Ureter (tissue), 1 donor: ENCODE results near the gene DLGAP4. TPM values are rescaled to one million over a fixed set of nuclear protein-coding genes. Genes with fewer than 3 reads are reported as not detected.

Source experiments
- DNase-seq: peaks from one replicate; pipeline ENCODE4 v3.0.0-alpha.2; 2020; ENCODE audit warnings: low spot score
- total RNA-seq: library from RNA; stranded (reverse); gene quantifications from one replicate; pipeline ENCODE4 v1.2.4, GENCODE V29; 2023
- donor health status: DM: yes; HTN: yes; CAD: no.

The DLGAP4 gene
- total RNA-seq, 1 donor from 2014 or later, result 78.5 TPM

DNA sequence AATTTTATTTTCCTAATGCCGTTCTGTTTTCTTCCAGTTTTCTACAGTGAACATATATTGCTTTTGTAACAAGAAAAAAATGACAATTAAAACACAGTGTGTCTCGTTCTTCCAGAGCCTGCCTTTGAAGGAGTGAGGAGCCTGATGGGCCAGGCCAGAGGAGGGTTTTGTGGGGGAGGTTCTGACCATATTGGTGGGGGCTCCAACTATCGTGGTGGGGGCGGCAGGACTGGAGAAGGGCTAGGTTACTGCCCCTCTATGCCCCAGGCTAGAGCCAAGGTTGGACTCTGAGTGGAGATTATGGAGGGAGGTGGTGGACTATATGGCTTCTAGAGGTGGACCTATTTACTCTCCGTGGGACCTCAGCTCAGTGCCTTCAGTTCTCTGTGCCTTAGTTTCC, 24.0 kb downstream of the DLGAP4 start:
- DNase-seq, result no peak

DNA sequence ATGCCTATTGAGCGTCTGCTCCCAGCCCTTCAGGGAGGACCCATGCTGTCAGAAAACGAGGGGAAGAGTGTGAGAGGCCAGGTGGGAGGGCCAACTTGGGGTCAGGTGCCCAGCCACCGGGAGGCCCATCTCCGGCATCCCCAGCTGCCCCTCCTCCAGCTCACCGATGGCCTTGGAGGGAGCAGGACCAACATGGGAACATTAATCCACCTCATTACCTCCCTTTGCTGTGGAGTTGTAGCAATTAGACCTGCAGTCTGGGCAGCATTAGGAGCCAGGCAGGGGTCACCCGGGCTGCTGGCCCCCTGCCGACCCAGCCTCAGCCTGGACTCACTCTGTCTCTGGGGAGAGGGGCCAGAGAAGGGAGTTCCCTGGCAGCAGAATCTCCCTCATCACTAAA, 25.1 kb downstream of the DLGAP4 start:
- DNase-seq, result no peak

DNA sequence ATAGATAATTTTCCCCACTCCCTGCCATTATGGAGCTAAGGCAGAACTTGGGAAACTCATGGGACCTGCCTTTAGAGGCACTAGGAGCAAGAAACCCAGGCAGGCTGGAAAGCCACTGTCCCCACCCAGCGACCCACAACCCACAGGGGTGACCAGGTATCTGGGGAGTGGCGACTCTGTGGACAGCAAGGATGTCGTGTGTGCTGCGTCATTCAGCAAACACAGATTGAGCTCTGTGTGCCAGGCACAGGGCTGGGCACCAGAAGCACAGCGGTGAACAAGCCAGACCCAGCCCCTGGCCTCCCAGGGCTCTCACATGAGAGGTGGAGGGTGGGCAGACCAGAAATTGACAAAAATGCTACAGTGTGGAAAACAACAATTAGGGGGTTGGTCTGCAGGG, 27.7 kb downstream of the DLGAP4 start:
- no peak for DNase-seq

- DNase-seq, result no peak
These were observed 28.4 kb downstream of the DLGAP4 start for GRCh38 chr20:36334281-36335205.

GRCh38 chr20:36335206-36335870, 29.2 kb downstream of the DLGAP4 start:
- DNase-seq, result no peak

DNA sequence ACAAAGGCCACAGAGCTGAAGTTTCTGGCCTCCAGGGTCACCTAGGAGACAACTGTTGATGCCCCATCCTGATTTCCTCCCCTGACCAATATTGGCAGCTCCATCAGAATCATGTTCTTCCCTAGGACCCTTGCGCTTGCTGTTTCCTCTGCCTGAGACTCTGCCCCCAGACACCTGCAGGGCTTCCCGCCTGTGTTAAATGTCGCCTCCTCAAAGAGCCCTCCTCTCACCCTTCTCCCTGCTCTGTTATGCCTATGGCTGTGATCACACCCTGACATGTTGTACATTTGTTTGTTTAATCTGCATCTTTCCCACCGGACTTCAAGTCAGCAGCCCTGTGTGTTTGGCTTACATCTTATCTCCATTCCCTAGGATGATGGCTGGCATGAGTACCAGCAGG, 30.1 kb downstream of the DLGAP4 start:
- no peak for DNase-seq

- no peak for DNase-seq
These were observed 31.0 kb downstream of the DLGAP4 start for GRCh38 chr20:36336954-36337704.

DNA sequence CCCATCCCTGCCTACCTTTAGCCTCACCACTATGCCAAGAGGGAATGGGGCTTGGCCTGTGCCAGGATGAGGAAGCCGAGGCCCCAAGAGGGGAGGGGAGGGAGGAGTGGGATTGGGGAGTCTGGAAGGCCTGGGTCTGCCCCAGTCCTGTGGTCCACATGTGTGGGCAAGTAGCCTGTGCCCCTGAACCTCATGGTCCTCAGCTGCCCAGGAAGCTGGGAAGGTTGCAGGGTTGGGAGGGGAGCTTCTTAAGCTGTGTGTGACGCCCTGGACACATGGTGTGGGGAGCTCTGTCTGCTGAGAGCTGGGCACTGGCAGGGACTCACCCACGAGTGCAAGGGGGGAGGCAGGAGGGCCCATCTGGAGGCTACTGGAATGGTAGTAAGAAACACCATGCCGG, 31.7 kb downstream of the DLGAP4 start:
- DNase-seq, result no peak

GRCh38 chr20:36339646-36340592, 33.8 kb downstream of the DLGAP4 start:
- no peak for DNase-seq

- no peak for DNase-seq
These were observed 34.5 kb downstream of the DLGAP4 start for GRCh38 chr20:36340593-36340990.

GRCh38 chr20:36341331-36342020, 35.3 kb downstream of the DLGAP4 start:
- no peak for DNase-seq

- DNase-seq, result no peak
These were observed 36.4 kb downstream of the DLGAP4 start for GRCh38 chr20:36342331-36343120.

DNA sequence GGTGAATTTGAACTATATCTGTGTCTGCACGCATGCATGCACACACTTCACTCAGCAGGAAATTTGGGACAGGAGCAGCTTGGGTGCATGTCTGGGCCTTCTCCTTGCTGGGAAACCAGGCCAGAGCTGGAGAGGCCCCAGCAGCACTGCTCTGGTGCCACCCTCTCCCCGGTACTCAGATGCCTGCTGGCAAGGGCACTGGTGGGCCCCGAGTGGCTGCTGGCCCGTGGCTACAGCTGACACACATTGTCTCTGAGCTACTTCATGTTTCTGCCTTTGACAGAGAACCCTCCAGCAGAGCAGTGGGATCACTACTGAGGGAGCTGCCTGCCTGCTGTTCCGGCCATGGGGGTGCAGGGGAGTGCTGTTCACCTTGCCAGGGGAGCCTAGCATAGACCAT, 37.5 kb downstream of the DLGAP4 start:
- no peak for DNase-seq

- DNase-seq, result no peak
These were observed 38.5 kb downstream of the DLGAP4 start for GRCh38 chr20:36344517-36345132.

DNA sequence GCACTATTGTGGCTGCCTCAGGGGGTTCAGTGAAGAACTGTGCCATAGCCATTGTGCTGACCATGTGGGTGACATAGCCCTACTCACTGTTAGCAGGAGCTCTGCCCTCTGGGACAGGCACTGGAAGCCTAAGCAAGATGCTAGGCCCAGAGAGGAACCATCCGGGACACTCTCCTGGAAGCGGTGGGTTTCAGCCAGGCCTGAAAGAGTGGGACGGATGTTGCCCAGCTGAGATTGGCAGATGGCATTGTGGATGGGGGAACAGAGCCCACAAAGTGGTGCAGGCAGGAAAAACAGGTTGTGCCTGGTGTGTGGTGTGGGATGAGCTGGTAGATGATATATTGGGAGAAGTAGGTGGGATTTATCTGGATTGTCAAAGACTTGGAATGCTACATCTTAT, 40.1 kb downstream of the DLGAP4 start:
- DNase-seq, result no peak

GRCh38 chr20:36349384-36350170, 43.4 kb downstream of the DLGAP4 start:
- DNase-seq, result no peak

DNA sequence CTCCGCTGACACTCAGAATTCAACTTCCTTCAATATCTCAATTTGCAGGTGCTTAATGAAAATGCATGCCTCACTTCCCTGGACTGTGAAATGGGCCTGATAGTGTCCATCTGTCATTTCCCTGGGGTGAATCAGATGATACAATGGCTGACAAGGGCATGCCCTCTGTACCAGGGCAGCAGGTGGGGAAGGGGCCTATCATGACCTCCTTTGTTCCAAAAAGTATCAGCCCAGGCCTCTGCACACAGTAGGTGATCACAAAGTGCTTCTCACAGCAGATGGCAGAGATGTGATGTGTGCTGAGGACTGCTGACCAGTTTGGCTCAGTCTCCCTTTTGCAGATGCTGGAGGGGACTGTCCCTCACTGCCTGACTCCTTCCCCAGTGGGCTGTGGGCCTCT, 44.3 kb downstream of the DLGAP4 start:
- DNase-seq, result no peak

DNA sequence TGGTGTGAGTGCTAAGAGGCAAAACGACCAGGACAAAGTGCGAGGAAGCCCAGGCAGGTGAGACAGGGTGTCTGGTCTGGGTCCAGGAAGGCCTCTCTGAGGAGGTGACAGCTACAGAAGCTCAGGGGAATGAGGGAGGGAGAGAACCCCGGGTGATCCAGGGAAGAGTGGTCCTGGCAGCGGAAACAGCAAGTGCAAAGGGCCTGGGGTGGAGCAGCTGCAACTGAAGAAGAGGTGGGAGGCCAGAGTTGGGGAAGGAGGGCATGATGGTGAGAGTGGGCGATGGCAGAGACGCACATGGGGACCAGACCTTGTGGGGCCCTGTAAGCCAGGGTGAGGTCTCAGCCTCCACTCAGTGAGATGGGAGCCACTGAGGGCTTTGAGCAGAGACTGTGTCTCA, 45.8 kb downstream of the DLGAP4 start:
- DNase-seq, result no peak
